HepG2 (cell line): Measurements from ENCODE around the gene CDRT15.

Experiments
- FIP1L1 ChIP-seq: fragments of 200-400 bp; formaldehyde crosslinking; IDR thresholded peaks from 2 replicates; pipeline ENCODE4 v1.6.1; 2018; ENCODE audit warnings: low read depth, mild to moderate bottlenecking, low read length, moderate library complexity, borderline replicate concordance; ENCODE audit not compliant: insufficient read depth
- FOXK1 ChIP-seq: sonication (generic); formaldehyde crosslinking; IDR thresholded peaks from 2 replicates; pipeline ENCODE4 v1.4.0; 2020; ENCODE audit warnings: low read depth, missing genetic modification reagents, borderline replicate concordance
- JUND ChIP-seq: sonication (generic); formaldehyde crosslinking; IDR thresholded peaks from 2 replicates; pipeline ENCODE4 v1.8.0; 2022; ENCODE audit warnings: mild to moderate bottlenecking, missing genetic modification reagents
- NR2C2 ChIP-seq: sonication (generic); formaldehyde crosslinking; IDR thresholded peaks from 2 replicates; pipeline ENCODE4 v1.4.0; 2020; ENCODE audit warnings: missing genetic modification reagents, mild to moderate bottlenecking, moderate library complexity, borderline replicate concordance
- POLR2G ChIP-seq: fragments of 200-400 bp; formaldehyde crosslinking; IDR thresholded peaks from 2 replicates; pipeline ENCODE4 v1.6.1; 2018; ENCODE audit warnings: mild to moderate bottlenecking, low read depth, low read length, moderate library complexity
- SMAD1 ChIP-seq: sonication (generic); formaldehyde crosslinking; IDR thresholded peaks from 2 replicates; pipeline ENCODE4 v1.4.0; 2020; ENCODE audit warnings: missing genetic modification reagents, low read depth, mild to moderate bottlenecking, borderline replicate concordance
- SMARCE1 ChIP-seq: fragments of 450-650 bp; IDR thresholded peaks from 2 replicates; pipeline ENCODE4 v1.6.1; 2017; ENCODE audit warnings: borderline replicate concordance
- USF2 ChIP-seq, 2 experiments: sonication (generic) in 1 of 2; formaldehyde crosslinking in 1 of 2; IDR thresholded peaks; 2 replicates each; pipeline versions ENCODE4 v1.5.1 to v1.6.1; 2011 to 2020; ENCODE audit warnings: borderline replicate concordance in 1 of 2, low read depth in 1 of 2, low read length in 1 of 2, mild to moderate bottlenecking in 1 of 2, missing genetic modification reagents in 1 of 2, moderate library complexity in 1 of 2
- ZBTB42 ChIP-seq: sonication (generic); formaldehyde crosslinking; IDR thresholded peaks from 2 replicates; pipeline ENCODE4 v1.5.0; 2020; ENCODE audit warnings: mild to moderate bottlenecking, missing genetic modification reagents
- ZNF230 ChIP-seq: sonication (generic); formaldehyde crosslinking; IDR thresholded peaks from 2 replicates; pipeline ENCODE4 v1.4.0; 2020; ENCODE audit warnings: mild to moderate bottlenecking, missing genetic modification reagents
- TF ChIP-seq, protein P1 (sequence below): sonication (generic); formaldehyde crosslinking; IDR thresholded peaks from 2 replicates; pipeline ENCODE4 v1.5.0; 2020; ENCODE audit warnings: mild to moderate bottlenecking, missing genetic modification reagents, moderate library complexity
- TF ChIP-seq, protein P2 (sequence below): sonication (generic); formaldehyde crosslinking; IDR thresholded peaks from 2 replicates; pipeline ENCODE4 v1.4.0; 2020; ENCODE audit warnings: missing genetic modification reagents

- TF ChIP-seq FIP1L1 (no peak), SMAD1 (CRISPR knock-in tag) (no peak), USF2 (IDR thresholded peaks at IDR 0.05; ENCODE audit: low read depth, low read length) (no peak), USF2 (CRISPR knock-in tag; IDR thresholded peaks at IDR 0.05; ENCODE audit: borderline replicate concordance) (no peak), SMARCE1 (no peak), ZBTB42 (CRISPR knock-in tag) (no peak), NR2C2 (CRISPR knock-in tag) (no peak), FOXK1 (CRISPR knock-in tag) (no peak), POLR2G (no peak), ZNF230 (CRISPR knock-in tag) (no peak), JUND (no peak)
- TF ChIP-seq, protein P1, sequence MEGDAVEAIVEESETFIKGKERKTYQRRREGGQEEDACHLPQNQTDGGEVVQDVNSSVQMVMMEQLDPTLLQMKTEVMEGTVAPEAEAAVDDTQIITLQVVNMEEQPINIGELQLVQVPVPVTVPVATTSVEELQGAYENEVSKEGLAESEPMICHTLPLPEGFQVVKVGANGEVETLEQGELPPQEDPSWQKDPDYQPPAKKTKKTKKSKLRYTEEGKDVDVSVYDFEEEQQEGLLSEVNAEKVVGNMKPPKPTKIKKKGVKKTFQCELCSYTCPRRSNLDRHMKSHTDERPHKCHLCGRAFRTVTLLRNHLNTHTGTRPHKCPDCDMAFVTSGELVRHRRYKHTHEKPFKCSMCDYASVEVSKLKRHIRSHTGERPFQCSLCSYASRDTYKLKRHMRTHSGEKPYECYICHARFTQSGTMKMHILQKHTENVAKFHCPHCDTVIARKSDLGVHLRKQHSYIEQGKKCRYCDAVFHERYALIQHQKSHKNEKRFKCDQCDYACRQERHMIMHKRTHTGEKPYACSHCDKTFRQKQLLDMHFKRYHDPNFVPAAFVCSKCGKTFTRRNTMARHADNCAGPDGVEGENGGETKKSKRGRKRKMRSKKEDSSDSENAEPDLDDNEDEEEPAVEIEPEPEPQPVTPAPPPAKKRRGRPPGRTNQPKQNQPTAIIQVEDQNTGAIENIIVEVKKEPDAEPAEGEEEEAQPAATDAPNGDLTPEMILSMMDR = no peak
- TF ChIP-seq, protein P2, sequence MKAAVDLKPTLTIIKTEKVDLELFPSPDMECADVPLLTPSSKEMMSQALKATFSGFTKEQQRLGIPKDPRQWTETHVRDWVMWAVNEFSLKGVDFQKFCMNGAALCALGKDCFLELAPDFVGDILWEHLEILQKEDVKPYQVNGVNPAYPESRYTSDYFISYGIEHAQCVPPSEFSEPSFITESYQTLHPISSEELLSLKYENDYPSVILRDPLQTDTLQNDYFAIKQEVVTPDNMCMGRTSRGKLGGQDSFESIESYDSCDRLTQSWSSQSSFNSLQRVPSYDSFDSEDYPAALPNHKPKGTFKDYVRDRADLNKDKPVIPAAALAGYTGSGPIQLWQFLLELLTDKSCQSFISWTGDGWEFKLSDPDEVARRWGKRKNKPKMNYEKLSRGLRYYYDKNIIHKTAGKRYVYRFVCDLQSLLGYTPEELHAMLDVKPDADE (CRISPR knock-in tag) = no peak
Observed at GRCh38 chr17:14222611-14223010, 14.1 kb downstream of the CDRT15 start.
